H1 (cell line): ENCODE measurements around the gene CUEDC2.

Experiments used
- ASH2L ChIP-seq: fragments of 200-600, 300-600 bp; sonication (generic); IDR thresholded peaks from one replicate; pipeline ENCODE4 v1.7.1; 2017; ENCODE audit warnings: low read length
- BCL11A ChIP-seq, 2 experiments: IDR thresholded peaks; one replicate each; pipeline ENCODE4 v1.6.1; 2011; ENCODE audit warnings: low read depth in 2 of 2, low read length in 2 of 2, mild to moderate bottlenecking in 2 of 2
- CBX5 ChIP-seq: fragments of 300-800, 300-1000 bp; sonication (generic); IDR thresholded peaks from 2 replicates; pipeline ENCODE4 v1.7.1; 2016; ENCODE audit warnings: antibody characterized with exemption, low read length, low read depth
- CTCF ChIP-seq, 3 experiments: IDR thresholded peaks; 1 replicate in 2 of 3; 2 replicates in 1 of 3; pipeline versions ENCODE4 v1.5.1 to v1.6.1; 2011; ENCODE audit warnings: low read length in 3 of 3, mild to moderate bottlenecking in 3 of 3, inconsistent platforms in 2 of 3, low read depth in 1 of 3, moderate library complexity in 1 of 3; ENCODE audit not compliant: insufficient read depth in 1 of 3; ENCODE audit errors: control extremely low read depth in 1 of 3
- EZH2 ChIP-seq: fragments of 200-600 bp; sonication (generic); IDR thresholded peaks from 2 replicates; pipeline ENCODE4 v1.7.1; 2012; ENCODE audit warnings: low read depth, mild to moderate bottlenecking, moderate library complexity, low read length, inconsistent platforms; ENCODE audit not compliant: severe bottlenecking
- GABPA ChIP-seq: IDR thresholded peaks from 2 replicates; pipeline ENCODE4 v1.6.1; 2011; ENCODE audit warnings: mild to moderate bottlenecking, low read length, moderate library complexity, borderline replicate concordance; ENCODE audit not compliant: insufficient read depth
- POLR2AphosphoS5 ChIP-seq: IDR thresholded peaks from 2 replicates; pipeline ENCODE4 v1.6.1; 2011; ENCODE audit warnings: low read depth, low read length
- RAD21 ChIP-seq, 2 experiments: IDR thresholded peaks in 1 of 2; conservative IDR thresholded peaks in 1 of 2; 2 replicates each; pipeline ENCODE4 v1.6.1; 2011; ENCODE audit warnings: low read depth in 2 of 2, low read length in 2 of 2, improper control_type of control experiment in 1 of 2, inconsistent platforms in 1 of 2, mild to moderate bottlenecking in 1 of 2, moderate library complexity in 1 of 2
- SP2 ChIP-seq: IDR thresholded peaks from 2 replicates; pipeline ENCODE4 v1.6.1; 2012; ENCODE audit warnings: mild to moderate bottlenecking, low read length, inconsistent platforms
- YY1 ChIP-seq: IDR thresholded peaks from 2 replicates; pipeline ENCODE4 v1.6.1; 2011; ENCODE audit warnings: low read depth, mild to moderate bottlenecking, low read length
- TF ChIP-seq, protein P1 (sequence below): IDR thresholded peaks from 2 replicates; pipeline ENCODE4 v1.6.1; 2011; ENCODE audit warnings: low read length, improper control_type of control experiment

GRCh38 chr10:102413053-102413705, 19.2 kb downstream of the CUEDC2 start:
- TF ChIP-seq CTCF (IDR thresholded peaks at IDR 0.05; ENCODE audit: control extremely low read depth in 1 of 3, insufficient read depth in 1 of 3, low read depth in 1 of 3, low read length in 3 of 3) (no peak), SP2 (no peak), BCL11A (IDR thresholded peaks at IDR 0.05; ENCODE audit: low read depth in 2 of 2, low read length in 2 of 2) (no peak), ASH2L (no peak), GABPA (no peak), EZH2 (no peak), RAD21 (IDR thresholded peaks at IDR 0.05 in 1 of 2, conservative IDR thresholded peaks at IDR 0.05 in 1 of 2; ENCODE audit: low read depth in 2 of 2, low read length in 2 of 2) (no peak), CBX5 (no peak), POLR2AphosphoS5 (no peak), YY1 (no peak)
- TF ChIP-seq, protein P1, sequence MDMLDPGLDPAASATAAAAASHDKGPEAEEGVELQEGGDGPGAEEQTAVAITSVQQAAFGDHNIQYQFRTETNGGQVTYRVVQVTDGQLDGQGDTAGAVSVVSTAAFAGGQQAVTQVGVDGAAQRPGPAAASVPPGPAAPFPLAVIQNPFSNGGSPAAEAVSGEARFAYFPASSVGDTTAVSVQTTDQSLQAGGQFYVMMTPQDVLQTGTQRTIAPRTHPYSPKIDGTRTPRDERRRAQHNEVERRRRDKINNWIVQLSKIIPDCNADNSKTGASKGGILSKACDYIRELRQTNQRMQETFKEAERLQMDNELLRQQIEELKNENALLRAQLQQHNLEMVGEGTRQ: no peak
